ENCODE data around the gene CTU1.

CTU1 gene

DNA sequence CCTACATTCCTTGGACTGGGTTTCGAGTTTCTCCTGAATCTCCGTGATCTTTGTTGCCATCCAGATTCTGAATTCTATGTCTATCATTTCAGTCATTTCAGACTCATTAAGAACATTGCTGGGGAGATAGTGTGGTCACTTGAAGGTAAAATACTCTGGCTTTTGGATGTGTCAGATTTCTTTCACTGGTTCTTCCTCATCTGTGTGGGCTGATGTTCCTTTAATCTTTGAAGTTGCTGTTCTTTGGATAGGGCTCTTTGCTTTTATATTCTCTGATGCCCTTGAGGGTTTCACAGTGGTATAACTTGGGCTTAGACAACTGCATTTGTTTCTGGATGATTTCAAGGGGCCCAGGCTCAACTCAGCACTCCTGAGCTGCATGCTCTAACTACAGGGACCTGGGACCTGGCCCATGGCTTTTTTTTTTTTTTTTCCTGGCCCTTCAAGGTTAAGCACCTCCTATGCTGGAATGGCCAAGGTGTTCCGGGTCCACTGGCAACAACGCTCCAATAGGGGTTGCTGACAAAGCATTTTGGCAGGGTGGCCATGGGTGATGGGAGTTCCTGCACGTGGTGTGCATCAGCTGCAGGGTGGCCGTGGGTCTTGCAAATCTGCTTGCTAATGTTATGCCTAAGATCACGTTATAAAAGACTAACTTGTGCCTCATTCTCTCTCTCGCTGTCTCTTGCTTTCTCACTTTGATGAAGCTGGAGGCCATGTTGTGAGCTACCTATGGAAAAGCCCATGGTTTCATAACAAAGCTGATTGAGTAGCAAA is 28.0 kb upstream of the CTU1 start:
- FAIRE-seq (no peak), DNase-seq (ENCODE audit: insufficient read length, low spot score) (no peak)
- no peak for TF ChIP-seq PAX5 (IDR thresholded peaks at IDR 0.05; ENCODE audit: insufficient read depth, low read length, severe bottlenecking)
- no peak for TF ChIP-seq POLR2A (IDR thresholded peaks at IDR 0.05; ENCODE audit: low read depth, low read length)
- no peak for TF ChIP-seq POU2F2 (IDR thresholded peaks at IDR 0.05; ENCODE audit: low read depth, low read length)
- TF ChIP-seq POLR2AphosphoS5 (IDR thresholded peaks at IDR 0.05; ENCODE audit: low read depth, low read length): no peak
- TF ChIP-seq SPI1 (IDR thresholded peaks at IDR 0.05; ENCODE audit: low read depth, low read length): no peak
- TF ChIP-seq TAF1 (IDR thresholded peaks at IDR 0.05; ENCODE audit: low read depth, low read length): no peak

DNA sequence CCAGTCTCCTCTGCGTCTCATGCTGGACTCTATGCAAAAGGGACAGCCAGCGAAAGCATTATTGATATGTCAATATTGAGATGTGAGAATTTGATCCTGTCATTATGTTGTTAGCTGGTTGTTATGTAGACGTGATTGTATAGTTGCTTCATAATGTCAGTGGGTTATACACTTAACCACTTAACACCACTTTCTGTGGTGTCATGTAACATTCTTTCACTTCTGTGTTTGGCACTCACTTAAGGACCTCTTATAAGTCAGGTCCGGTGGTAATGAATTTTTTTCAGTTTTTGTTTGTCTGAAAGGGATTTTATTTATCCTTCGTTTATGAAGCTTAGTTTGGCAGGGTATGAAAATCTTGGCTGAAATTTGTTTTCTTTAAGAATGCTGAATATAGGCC is 26.8 kb upstream of the CTU1 start:
- TF ChIP-seq POLR2AphosphoS5 (IDR thresholded peaks at IDR 0.05; ENCODE audit: low read depth, low read length): no peak
- no peak for TF ChIP-seq SPI1 (IDR thresholded peaks at IDR 0.05; ENCODE audit: low read depth, low read length)
- no peak for TF ChIP-seq TAF1 (IDR thresholded peaks at IDR 0.05; ENCODE audit: low read depth, low read length)
- TF ChIP-seq PAX5 (IDR thresholded peaks at IDR 0.05; ENCODE audit: insufficient read depth, low read length, severe bottlenecking): no peak
- no peak for TF ChIP-seq POLR2A (IDR thresholded peaks at IDR 0.05; ENCODE audit: low read depth, low read length)
- FAIRE-seq (no peak), DNase-seq (ENCODE audit: insufficient read length, low spot score) (no peak)

DNA sequence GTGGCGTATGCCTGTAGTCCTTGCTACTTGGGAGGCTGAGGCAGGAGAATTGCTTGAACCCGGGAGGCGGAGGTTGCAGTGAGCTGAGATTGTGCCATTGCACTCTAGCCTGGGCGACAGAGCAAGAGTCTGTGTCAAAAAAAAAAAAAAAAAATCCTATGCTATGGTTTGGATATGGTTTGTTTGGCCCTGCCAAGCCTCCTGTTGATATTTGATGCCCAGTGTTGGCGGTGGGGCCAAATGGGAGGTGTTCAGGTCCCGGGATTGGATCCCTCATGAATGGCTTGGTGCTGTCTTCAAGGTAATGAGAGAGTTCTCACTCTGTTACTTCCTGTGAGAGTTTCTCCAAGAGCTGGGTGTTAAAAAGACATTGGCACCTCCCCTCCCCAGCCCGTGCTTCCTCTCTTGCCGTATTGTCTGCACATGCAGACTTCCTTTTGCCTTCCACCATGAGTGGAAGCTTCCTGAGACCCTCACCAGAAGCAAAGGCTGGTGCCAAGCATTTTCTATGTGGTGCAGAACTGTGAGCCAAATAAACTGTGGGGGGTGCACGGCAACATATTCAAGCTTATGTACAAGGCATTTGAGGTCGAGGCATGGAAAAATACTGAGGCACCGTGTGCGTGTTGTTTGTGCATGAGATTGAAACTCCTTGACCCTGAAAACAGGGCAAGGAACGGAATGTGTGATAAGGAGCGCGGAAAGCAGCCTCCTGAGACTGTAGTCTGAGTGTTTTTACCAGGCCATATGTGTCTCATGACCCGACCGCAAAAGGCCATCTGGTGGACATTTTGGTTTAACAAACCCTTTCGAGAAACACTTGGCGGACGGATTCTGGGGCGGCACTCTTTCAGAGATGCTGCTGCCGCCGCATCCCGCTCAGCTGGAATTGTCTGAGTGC is 23.8 kb upstream of the CTU1 start:
- DNase-seq (ENCODE audit: insufficient read length, low spot score): no peak
- FAIRE-seq: peak; percentile 59

DNA sequence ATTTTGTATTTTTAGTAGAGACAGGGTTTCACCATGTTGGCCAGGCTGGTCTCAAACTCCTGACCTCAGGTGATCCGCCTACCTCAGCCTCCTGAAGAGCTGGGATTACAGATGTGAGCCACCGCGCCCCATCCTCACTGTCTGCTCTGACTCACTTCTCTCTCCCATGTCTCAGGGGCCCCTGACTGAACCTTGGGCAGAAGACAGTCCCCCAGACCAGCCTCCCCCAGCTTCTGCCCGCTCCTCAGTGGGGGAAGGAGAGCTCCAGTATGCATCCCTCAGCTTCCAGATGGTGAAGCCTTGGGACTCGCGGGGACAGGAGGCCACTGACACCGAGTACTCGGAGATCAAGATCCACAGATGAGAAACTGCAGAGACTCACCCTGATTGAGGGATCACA is 21.5 kb upstream of the CTU1 start:
- TF ChIP-seq TAF1 (IDR thresholded peaks at IDR 0.05; ENCODE audit: low read depth, low read length) (no peak), SPI1 (IDR thresholded peaks at IDR 0.05; ENCODE audit: low read depth, low read length) (no peak), PAX5 (IDR thresholded peaks at IDR 0.05; ENCODE audit: insufficient read depth, low read length, severe bottlenecking) (no peak), POLR2AphosphoS5 (IDR thresholded peaks at IDR 0.05; ENCODE audit: low read depth, low read length) (no peak), POU2F2 (IDR thresholded peaks at IDR 0.05; ENCODE audit: low read depth, low read length) (no peak), POLR2A (IDR thresholded peaks at IDR 0.05; ENCODE audit: low read depth, low read length) (no peak)
- no peak for FAIRE-seq
- DNase-seq (ENCODE audit: insufficient read length, low spot score): no peak

More for the DNA sequence above, 23.8 kb upstream of the CTU1 start:
- TF ChIP-seq POLR2A (IDR thresholded peaks at IDR 0.05; ENCODE audit: low read depth, low read length): no peak
- TF ChIP-seq PAX5 (IDR thresholded peaks at IDR 0.05; ENCODE audit: insufficient read depth, low read length, severe bottlenecking): no peak
- no peak for TF ChIP-seq POLR2AphosphoS5 (IDR thresholded peaks at IDR 0.05; ENCODE audit: low read depth, low read length)
- no peak for TF ChIP-seq TAF1 (IDR thresholded peaks at IDR 0.05; ENCODE audit: low read depth, low read length)
- no peak for TF ChIP-seq POU2F2 (IDR thresholded peaks at IDR 0.05; ENCODE audit: low read depth, low read length)
- TF ChIP-seq SPI1 (IDR thresholded peaks at IDR 0.05; ENCODE audit: low read depth, low read length): no peak

DNA sequence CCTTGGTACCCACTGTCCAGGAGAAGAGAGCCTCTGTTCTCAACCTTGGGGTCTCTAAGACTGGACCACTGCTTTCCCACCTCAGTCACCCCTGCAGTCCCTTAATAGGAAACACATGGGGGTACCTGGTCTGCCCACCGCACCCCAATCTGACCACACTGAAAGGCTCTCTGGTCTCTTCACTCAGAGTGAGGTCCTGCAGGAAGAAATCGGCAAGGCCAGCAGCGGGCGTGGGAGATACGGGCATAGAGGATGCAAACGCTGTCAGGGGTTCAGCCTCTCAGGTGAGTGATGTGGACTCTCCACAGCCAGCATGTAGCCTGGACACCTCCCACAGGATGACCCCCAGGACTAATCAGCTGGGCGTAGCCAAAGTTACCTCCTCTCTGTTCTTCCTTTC is 20.0 kb upstream of the CTU1 start:
- DNase-seq (ENCODE audit: insufficient read length, low spot score) (no peak), FAIRE-seq (no peak)
- no peak for TF ChIP-seq PAX5 (IDR thresholded peaks at IDR 0.05; ENCODE audit: insufficient read depth, low read length, severe bottlenecking)
- no peak for TF ChIP-seq POU2F2 (IDR thresholded peaks at IDR 0.05; ENCODE audit: low read depth, low read length)
- no peak for TF ChIP-seq POLR2A (IDR thresholded peaks at IDR 0.05; ENCODE audit: low read depth, low read length)
- no peak for TF ChIP-seq TAF1 (IDR thresholded peaks at IDR 0.05; ENCODE audit: low read depth, low read length)
- TF ChIP-seq POLR2AphosphoS5 (IDR thresholded peaks at IDR 0.05; ENCODE audit: low read depth, low read length): no peak
- no peak for TF ChIP-seq SPI1 (IDR thresholded peaks at IDR 0.05; ENCODE audit: low read depth, low read length)

DNA sequence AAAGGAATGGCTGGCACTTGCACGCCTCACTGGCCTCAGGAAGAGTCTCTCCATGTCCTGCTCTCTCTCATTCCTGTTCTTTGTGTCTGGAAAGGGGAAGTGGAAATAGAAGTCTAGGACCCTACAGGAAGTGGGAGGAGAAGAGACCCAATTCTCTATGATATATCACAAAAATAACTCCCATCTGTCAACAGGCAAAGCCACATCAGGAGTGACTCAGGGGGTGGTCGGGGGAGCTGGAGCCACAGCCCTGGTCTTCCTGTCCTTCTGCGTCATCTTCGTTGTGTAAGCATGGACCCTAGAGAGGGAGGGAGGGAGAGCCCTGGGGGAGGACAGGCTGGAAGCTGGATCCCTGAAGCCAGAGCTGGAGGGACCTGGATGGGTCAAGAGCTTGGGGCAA is 19.5 kb upstream of the CTU1 start:
- DNase-seq (ENCODE audit: insufficient read length, low spot score): no peak
- peak; percentile 73 for TF ChIP-seq SPI1 (IDR thresholded peaks at IDR 0.05; ENCODE audit: low read depth, low read length)
- TF ChIP-seq POLR2A (IDR thresholded peaks at IDR 0.05; ENCODE audit: low read depth, low read length): no peak
- no peak for TF ChIP-seq POLR2AphosphoS5 (IDR thresholded peaks at IDR 0.05; ENCODE audit: low read depth, low read length)
- TF ChIP-seq TAF1 (IDR thresholded peaks at IDR 0.05; ENCODE audit: low read depth, low read length): no peak
- TF ChIP-seq PAX5 (IDR thresholded peaks at IDR 0.05; ENCODE audit: insufficient read depth, low read length, severe bottlenecking): no peak
- no peak for TF ChIP-seq POU2F2 (IDR thresholded peaks at IDR 0.05; ENCODE audit: low read depth, low read length)

DNA sequence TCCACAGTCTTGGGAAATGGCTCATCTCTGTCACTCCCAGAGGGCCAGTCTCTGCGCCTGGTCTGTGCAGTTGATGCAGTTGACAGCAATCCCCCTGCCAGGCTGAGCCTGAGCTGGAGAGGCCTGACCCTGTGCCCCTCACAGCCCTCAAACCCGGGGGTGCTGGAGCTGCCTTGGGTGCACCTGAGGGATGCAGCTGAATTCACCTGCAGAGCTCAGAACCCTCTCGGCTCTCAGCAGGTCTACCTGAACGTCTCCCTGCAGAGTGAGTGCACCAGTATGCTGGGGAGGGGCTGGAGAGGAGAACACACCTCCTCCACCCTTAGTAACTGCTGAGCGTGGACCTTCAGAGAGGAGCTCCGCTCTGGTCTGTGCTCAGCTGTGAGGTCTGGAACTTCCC is 18.8 kb upstream of the CTU1 start:
- TF ChIP-seq PAX5 (IDR thresholded peaks at IDR 0.05; ENCODE audit: insufficient read depth, low read length, severe bottlenecking) (no peak), POLR2AphosphoS5 (IDR thresholded peaks at IDR 0.05; ENCODE audit: low read depth, low read length) (no peak), POLR2A (IDR thresholded peaks at IDR 0.05; ENCODE audit: low read depth, low read length) (no peak), TAF1 (IDR thresholded peaks at IDR 0.05; ENCODE audit: low read depth, low read length) (no peak), SPI1 (IDR thresholded peaks at IDR 0.05; ENCODE audit: low read depth, low read length) (no peak), POU2F2 (IDR thresholded peaks at IDR 0.05; ENCODE audit: low read depth, low read length) (no peak)
- no peak for DNase-seq (ENCODE audit: insufficient read length, low spot score)
- no peak for FAIRE-seq

More for the DNA sequence above, 19.5 kb upstream of the CTU1 start:
- no peak for FAIRE-seq

DNA sequence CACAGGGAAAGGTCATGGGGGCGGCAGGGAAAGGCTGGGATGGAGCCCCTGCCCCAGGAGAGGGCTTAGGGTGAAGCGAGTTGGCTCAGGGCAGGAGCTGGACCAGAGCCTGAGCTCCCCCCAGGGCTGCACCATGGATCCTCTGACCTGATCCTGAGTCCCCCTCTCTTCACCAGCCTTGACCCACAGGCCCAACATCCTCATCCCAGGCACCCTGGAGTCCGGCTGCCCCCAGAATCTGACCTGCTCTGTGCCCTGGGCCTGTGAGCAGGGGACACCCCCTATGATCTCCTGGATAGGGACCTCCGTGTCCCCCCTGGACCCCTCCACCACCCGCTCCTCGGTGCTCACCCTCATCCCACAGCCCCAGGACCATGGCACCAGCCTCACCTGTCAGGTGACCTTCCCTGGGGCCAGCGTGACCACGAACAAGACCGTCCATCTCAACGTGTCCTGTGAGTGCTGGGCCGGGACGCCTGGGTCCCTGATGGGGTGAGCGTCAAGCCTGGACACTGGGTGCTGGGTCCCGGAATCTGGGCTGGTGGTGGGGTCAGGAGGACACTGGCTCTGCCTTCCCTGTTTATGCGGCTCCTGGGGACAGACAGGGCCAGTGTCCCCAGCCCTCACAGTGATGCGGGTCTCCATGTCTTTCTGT is 17.3 kb upstream of the CTU1 start:
- DNase-seq (ENCODE audit: insufficient read length, low spot score): no peak
- no peak for TF ChIP-seq PAX5 (IDR thresholded peaks at IDR 0.05; ENCODE audit: insufficient read depth, low read length, severe bottlenecking)
- no peak for TF ChIP-seq POU2F2 (IDR thresholded peaks at IDR 0.05; ENCODE audit: low read depth, low read length)
- no peak for TF ChIP-seq TAF1 (IDR thresholded peaks at IDR 0.05; ENCODE audit: low read depth, low read length)
- TF ChIP-seq SPI1 (IDR thresholded peaks at IDR 0.05; ENCODE audit: low read depth, low read length): no peak
- TF ChIP-seq POLR2AphosphoS5 (IDR thresholded peaks at IDR 0.05; ENCODE audit: low read depth, low read length): no peak
- no peak for TF ChIP-seq POLR2A (IDR thresholded peaks at IDR 0.05; ENCODE audit: low read depth, low read length)
- FAIRE-seq: no peak

All from GM12891 (cell line).